Left lung (tissue), 10 donors: ENCODE data around the gene ANXA10. TPM values are rescaled to one million over a fixed set of nuclear protein-coding genes. Genes with fewer than 3 reads are reported as not detected.

ENCODE experiments used
- ATAC-seq: fragments of 200-7000 bp; cut with Tn5 transposase; one replicate; pipeline ENCODE4 v1.9.1; 2020; ENCODE audit warnings: moderate library complexity
- DNase-seq, 4 donors: peaks; one replicate each; pipeline ENCODE4 v3.0.0-alpha.2; 2013 to 2020
- H3K27ac ChIP-seq, 2 donors: fragments of 200-600 bp; sonication (generic) in 1 of 2; one replicate each; pipeline versions ENCODE4 v1.5.0 to v1.8.0; 2020 to 2021
- H3K27me3 ChIP-seq, 2 donors: fragments of 200-600 bp; sonication (generic) in 1 of 2; one replicate each; pipeline versions ENCODE4 v1.5.0 to v1.8.0; 2020 to 2021
- H3K36me3 ChIP-seq, 2 donors: fragments of 200-600 bp; sonication (generic) in 1 of 2; one replicate each; pipeline versions ENCODE4 v1.5.0 to v1.8.0; 2020 to 2021
- H3K4me1 ChIP-seq, 2 donors: fragments of 200-600 bp; one replicate each; pipeline ENCODE4 v1.8.0; 2021
- H3K4me3 ChIP-seq, 2 donors: fragments of 200-600 bp; sonication (generic) in 1 of 2; one replicate each; pipeline versions ENCODE4 v1.5.0 to v1.8.0; 2020 to 2021; ENCODE audit warnings: mild to moderate bottlenecking in 1 of 2
- H3K9me3 ChIP-seq, 2 donors: fragments of 200-600 bp; sonication (generic) in 1 of 2; one replicate each; pipeline versions ENCODE4 v1.5.0 to v1.8.0; 2020 to 2021
- CTCF ChIP-seq, 2 donors: fragments of 200-600 bp; sonication (generic) in 1 of 2; IDR thresholded peaks; one replicate each; pipeline versions ENCODE4 v1.5.0 to v1.8.0; 2021; ENCODE audit warnings: antibody characterized with exemption in 2 of 2
- intact Hi-C, 2 donors: fragments of 100-400 bp; cut with DNase I; formaldehyde crosslinking; loops; one replicate each; pipeline versions ENCODE4 v1.11.2 to v1.14.2; 2022
- polyA plus RNA-seq, 6 donors: library from polyadenylated mRNA; unstranded; fragments of 120-200 nt; gene quantifications; one replicate each; pipeline ENCODE4 v1.2.1, GENCODE V29; 2013; ENCODE audit not compliant: insufficient read length in 6 of 6
- total RNA-seq, 2 donors: library from RNA; stranded (reverse); fragmentation: NEBNext Ultra II Directional; extraction: Animal tissue kit (Norgen Biotek cat#: 25700); gene quantifications; one replicate each; pipeline ENCODE4 v1.2.1, GENCODE V29; 2021
- donor health status: DM: no; HTN: yes; CAD: no.
- donor health status: DM: no; HTN: no; CAD: no.

Gene ANXA10
- total and polyA plus RNA-seq, 8 donors, result 0.25 to 0.63 (median 0.47) TPM; not detected in 5

GRCh38 chr4:168164915-168165548 lies 72.7 kb downstream of the ANXA10 start:
- Histone ChIP-seq H3K4me3 (no peak overlapping the region), H3K27ac (no peak overlapping the region), H3K36me3 (no peaks in the 10 kb centered on the region), H3K9me3 (peaks cover 0 to 6% of the 10 kb centered on the region in 2 donors), H3K27me3 (no peaks in the 10 kb centered on the region), H3K4me1 (no peaks in the 10 kb centered on the region)
- ATAC-seq, result peak; percentile 14
- DNase-seq, result no peak
- intact Hi-C loops, result no loop called here
- TF ChIP-seq CTCF (IDR thresholded peaks at IDR 0.05), result no peak

GRCh38 chr4:168167714-168168284 lies 75.5 kb downstream of the ANXA10 start:
- peak in 1 of 4 donors; percentile 26 for DNase-seq
- Histone ChIP-seq H3K9me3 (no peaks in the 10 kb centered on the region), H3K36me3 (no peaks in the 10 kb centered on the region), H3K27me3 (no peaks in the 10 kb centered on the region), H3K4me3 (no peak overlapping the region), H3K4me1 (no peaks in the 10 kb centered on the region), H3K27ac (peak overlapping the region in 1 of 2 donors; percentile 41)
- TF ChIP-seq CTCF (IDR thresholded peaks at IDR 0.05), result no peak
- ATAC-seq, result peak; percentile 92
- intact Hi-C loops, result no loop called here

GRCh38 chr4:168174308-168174707 lies 82.0 kb downstream of the ANXA10 start:
- intact Hi-C loops, result no loop called here
- ATAC-seq, result no peak

DNA sequence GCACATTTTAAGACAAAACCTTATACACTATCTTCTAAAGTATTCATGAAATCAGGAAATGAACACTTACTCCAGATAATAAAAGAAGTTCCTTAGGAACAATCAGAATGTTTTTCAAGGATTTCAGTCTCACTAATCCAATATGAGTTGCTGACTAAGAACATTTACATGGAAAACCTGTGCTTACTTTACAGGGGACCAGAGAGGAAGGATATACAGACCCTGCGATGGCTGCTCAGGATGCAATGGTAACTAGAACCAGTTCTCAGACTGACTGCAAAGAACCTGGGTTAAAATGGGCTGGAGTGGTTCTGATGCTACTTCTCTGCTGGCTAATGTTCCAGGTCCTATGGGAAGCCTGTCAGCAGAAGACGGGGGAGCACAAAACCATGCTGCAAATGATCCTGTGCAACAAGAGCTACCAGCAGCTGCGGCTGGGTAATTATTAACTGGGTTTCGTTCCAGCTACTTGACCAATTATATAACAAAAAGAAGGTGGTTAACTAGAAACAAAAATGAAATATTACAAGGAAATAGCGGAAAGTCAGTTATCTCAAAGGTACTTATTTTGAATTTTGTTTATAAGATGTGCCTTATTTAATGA lies 85.3 kb downstream of the ANXA10 start:
- Histone ChIP-seq H3K36me3 (no peaks in the 10 kb centered on the region), H3K9me3 (no peaks in the 10 kb centered on the region), H3K27ac (no peak overlapping the region), H3K27me3 (no peaks in the 10 kb centered on the region), H3K4me1 (no peaks in the 10 kb centered on the region), H3K4me3 (no peak overlapping the region)
- peak; percentile 41 for ATAC-seq
- DNase-seq, result no peak
- no peak for TF ChIP-seq CTCF (IDR thresholded peaks at IDR 0.05)
- intact Hi-C loops, result no loop called here

More at GRCh38 chr4:168174308-168174707, 82.0 kb downstream of the ANXA10 start:
- no peak overlapping the region for H3K4me3 ChIP-seq
- H3K4me1 ChIP-seq, result no peaks in the 10 kb centered on the region
- no peak for TF ChIP-seq CTCF (IDR thresholded peaks at IDR 0.05)
- no peaks in the 10 kb centered on the region for H3K9me3 ChIP-seq
- H3K27me3 ChIP-seq, result no peaks in the 10 kb centered on the region
- H3K36me3 ChIP-seq, result no peaks in the 10 kb centered on the region
- no peak overlapping the region for H3K27ac ChIP-seq
- DNase-seq, result no peak
